Stimulated activated naive CD8-positive, alpha-beta T cell treated with anti-CD3 and anti-CD28 coated beads, Interleukin-15, Interleukin-2, amounts not matched to agents 100 ng/mL and 50 ng/mL, for 24 hours (primary cell): ENCODE measurements around the gene TPO.

Experiments used
- H3K27ac Mint-ChIP-seq: one replicate; pipeline ENCODE4 v1.8.0; 2021; ENCODE audit warnings: mild to moderate bottlenecking, mixed read lengths
- H3K27me3 Mint-ChIP-seq: one replicate; pipeline ENCODE4 v1.8.0; 2021; ENCODE audit warnings: mixed read lengths
- H3K36me3 Mint-ChIP-seq: one replicate; pipeline ENCODE4 v1.8.0; 2021; ENCODE audit warnings: low read depth, mixed read lengths
- H3K4me1 Mint-ChIP-seq: one replicate; pipeline ENCODE4 v1.8.0; 2021; ENCODE audit warnings: low read depth, mixed read lengths
- H3K4me3 Mint-ChIP-seq: one replicate; pipeline ENCODE4 v1.8.0; 2021; ENCODE audit warnings: mild to moderate bottlenecking, mixed read lengths
- H3K9me3 Mint-ChIP-seq: one replicate; pipeline ENCODE4 v1.8.0; 2021; ENCODE audit warnings: mixed read lengths

TPO gene

GRCh38 chr2:1421731-1422130 lies 8.5 kb downstream of the TPO start:
- Mint-ChIP-seq H3K4me1 (no peaks in the 10 kb centered on the region), H3K36me3 (no peaks in the 10 kb centered on the region), H3K27ac (no peak overlapping the region), H3K4me3 (no peak overlapping the region), H3K9me3 (no peaks in the 10 kb centered on the region), H3K27me3 (no peaks in the 10 kb centered on the region)

DNA sequence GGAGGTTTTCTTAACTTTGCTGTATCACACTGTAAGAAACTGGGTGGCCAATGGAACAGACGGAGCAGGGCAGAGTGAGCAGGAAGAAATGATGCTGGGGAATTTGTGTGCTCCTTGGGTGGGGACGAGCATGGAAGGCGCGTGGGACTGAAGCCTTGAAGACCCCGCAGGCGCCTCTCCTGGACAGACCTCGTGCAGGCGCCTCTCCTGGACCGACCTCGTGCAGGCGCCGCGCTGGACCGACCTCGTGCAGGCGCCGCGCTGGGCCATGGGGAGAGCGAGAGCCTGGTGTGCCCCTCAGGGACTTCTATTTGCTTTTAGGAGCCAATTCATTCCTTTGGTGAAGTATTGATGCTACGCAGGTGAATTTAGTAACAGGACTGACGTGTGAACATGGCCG lies 8.9 kb downstream of the TPO start:
- Mint-ChIP-seq H3K9me3 (no peaks in the 10 kb centered on the region), H3K36me3 (no peaks in the 10 kb centered on the region), H3K4me3 (no peak overlapping the region), H3K27ac (no peak overlapping the region), H3K27me3 (no peaks in the 10 kb centered on the region), H3K4me1 (no peaks in the 10 kb centered on the region)

DNA sequence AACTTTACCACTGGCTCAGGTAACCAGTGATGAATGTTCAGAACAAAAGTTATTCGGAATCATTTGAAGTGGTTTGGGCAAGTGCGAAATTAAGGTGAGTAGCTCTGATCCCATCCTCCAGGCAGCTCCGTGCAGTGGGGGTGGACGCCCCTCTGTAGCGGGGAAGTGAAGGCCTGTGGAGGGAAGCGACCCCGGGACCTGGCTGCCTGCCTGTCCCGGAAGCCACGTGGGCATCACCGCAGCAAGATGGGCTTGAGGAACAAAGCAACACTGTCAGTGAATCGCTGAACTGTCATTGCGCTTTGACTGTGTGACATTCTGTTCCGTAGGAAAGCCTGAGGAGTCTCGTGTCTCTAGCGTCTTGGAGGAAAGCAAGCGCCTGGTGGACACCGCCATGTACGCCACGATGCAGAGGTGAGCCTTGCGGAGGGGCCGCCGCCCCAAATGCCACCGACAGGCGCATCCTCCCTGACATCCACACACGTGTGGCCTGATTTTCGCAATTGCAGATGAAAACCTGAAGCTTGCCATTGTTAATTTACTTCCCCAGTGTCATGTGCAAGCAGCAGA lies 9.5 kb downstream of the TPO start:
- Mint-ChIP-seq H3K36me3 (no peaks in the 10 kb centered on the region), H3K9me3 (no peaks in the 10 kb centered on the region), H3K4me1 (no peaks in the 10 kb centered on the region), H3K27ac (no peak overlapping the region), H3K27me3 (no peaks in the 10 kb centered on the region), H3K4me3 (no peak overlapping the region)

- H3K4me3 Mint-ChIP-seq: no peak overlapping the region
- H3K27ac Mint-ChIP-seq: no peak overlapping the region
- H3K27me3 Mint-ChIP-seq: no peaks in the 10 kb centered on the region
- H3K9me3 Mint-ChIP-seq: no peaks in the 10 kb centered on the region
- no peaks in the 10 kb centered on the region for H3K4me1 Mint-ChIP-seq
- H3K36me3 Mint-ChIP-seq: no peaks in the 10 kb centered on the region
Measured at GRCh38 chr2:1427086-1427485, 13.8 kb downstream of the TPO start.

GRCh38 chr2:1429895-1430294 lies 16.6 kb downstream of the TPO start:
- Mint-ChIP-seq H3K9me3 (no peaks in the 10 kb centered on the region), H3K4me3 (no peak overlapping the region), H3K4me1 (no peaks in the 10 kb centered on the region), H3K27me3 (no peaks in the 10 kb centered on the region), H3K27ac (no peak overlapping the region), H3K36me3 (no peaks in the 10 kb centered on the region)

- no peaks in the 10 kb centered on the region for H3K36me3 Mint-ChIP-seq
- H3K27me3 Mint-ChIP-seq: no peaks in the 10 kb centered on the region
- no peaks in the 10 kb centered on the region for H3K9me3 Mint-ChIP-seq
- no peaks in the 10 kb centered on the region for H3K4me1 Mint-ChIP-seq
- no peak overlapping the region for H3K27ac Mint-ChIP-seq
- H3K4me3 Mint-ChIP-seq: no peak overlapping the region
Measured at GRCh38 chr2:1430491-1430890, 17.2 kb downstream of the TPO start.

- H3K4me1 Mint-ChIP-seq: no peaks in the 10 kb centered on the region
- H3K9me3 Mint-ChIP-seq: no peaks in the 10 kb centered on the region
- H3K27ac Mint-ChIP-seq: no peak overlapping the region
- no peak overlapping the region for H3K4me3 Mint-ChIP-seq
- no peaks in the 10 kb centered on the region for H3K36me3 Mint-ChIP-seq
- H3K27me3 Mint-ChIP-seq: no peaks in the 10 kb centered on the region
Measured at GRCh38 chr2:1431886-1432400, 18.7 kb downstream of the TPO start.

DNA sequence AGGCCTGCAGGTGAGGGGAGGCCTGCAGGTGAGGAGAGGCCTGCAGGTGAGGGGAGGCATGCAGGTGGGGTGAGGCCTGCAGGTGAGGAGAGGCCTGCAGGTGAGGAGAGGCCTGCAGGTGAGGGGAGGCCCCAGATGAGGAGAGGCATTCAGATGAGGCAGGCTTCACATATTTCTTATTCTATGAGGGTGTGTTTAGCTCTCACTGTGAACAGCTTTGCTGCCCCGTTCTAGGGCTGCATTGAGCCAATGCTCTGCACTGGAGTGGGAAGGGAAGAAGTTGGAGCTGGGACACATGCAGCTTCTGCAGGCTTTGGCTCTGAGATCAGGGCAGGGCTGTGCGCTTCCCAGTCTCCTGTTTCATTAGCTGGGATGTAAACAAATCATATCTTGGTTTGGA lies 19.5 kb downstream of the TPO start:
- H3K27ac Mint-ChIP-seq: no peak overlapping the region
- no peaks in the 10 kb centered on the region for H3K36me3 Mint-ChIP-seq
- no peaks in the 10 kb centered on the region for H3K27me3 Mint-ChIP-seq
- no peak overlapping the region for H3K4me3 Mint-ChIP-seq
- H3K9me3 Mint-ChIP-seq: no peaks in the 10 kb centered on the region
- no peaks in the 10 kb centered on the region for H3K4me1 Mint-ChIP-seq

DNA sequence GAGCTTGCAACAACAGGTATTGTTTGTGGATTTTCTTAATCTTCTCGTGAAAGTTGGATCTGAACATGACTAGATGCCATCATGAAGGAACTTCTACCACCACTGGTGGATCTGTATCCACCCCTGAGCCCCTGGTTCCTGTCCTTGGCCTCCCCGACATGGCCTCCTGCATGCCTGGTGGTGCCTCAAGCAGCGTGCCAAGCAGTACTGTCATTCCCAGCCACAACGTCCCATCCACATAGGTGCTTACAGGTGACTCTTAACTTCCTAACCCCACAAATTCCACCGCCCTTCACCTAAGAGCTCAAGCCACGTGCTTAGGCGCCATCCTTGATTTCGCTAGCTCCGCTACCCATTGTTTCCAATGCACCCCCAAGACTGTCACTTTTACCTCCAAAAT lies 23.1 kb downstream of the TPO start:
- Mint-ChIP-seq H3K4me1 (no peaks in the 10 kb centered on the region), H3K9me3 (no peaks in the 10 kb centered on the region), H3K36me3 (no peaks in the 10 kb centered on the region), H3K27ac (no peak overlapping the region), H3K27me3 (no peaks in the 10 kb centered on the region), H3K4me3 (no peak overlapping the region)

DNA sequence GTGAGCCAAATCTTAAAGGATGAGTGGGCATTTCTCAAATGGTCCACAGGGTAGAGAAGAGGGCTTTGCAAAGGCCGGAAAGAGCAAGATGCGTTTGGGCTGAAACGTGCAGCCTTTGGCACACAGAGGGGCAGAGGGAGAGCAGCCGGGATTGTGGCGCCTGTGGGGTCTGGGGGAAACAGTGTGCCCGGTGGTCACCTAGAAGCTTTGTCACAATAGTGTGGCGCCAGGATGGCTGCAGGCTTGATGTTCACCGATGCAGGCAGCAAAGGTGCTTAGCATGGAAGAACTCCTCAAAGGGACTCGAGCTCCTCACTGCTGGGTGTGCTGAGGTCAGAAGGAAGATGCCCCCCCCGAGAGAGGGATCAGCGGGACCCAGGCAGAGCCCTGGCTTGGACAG lies 23.8 kb downstream of the TPO start:
- Mint-ChIP-seq H3K36me3 (no peaks in the 10 kb centered on the region), H3K27me3 (no peaks in the 10 kb centered on the region), H3K9me3 (no peaks in the 10 kb centered on the region), H3K4me1 (no peaks in the 10 kb centered on the region), H3K4me3 (no peak overlapping the region), H3K27ac (no peak overlapping the region)

DNA sequence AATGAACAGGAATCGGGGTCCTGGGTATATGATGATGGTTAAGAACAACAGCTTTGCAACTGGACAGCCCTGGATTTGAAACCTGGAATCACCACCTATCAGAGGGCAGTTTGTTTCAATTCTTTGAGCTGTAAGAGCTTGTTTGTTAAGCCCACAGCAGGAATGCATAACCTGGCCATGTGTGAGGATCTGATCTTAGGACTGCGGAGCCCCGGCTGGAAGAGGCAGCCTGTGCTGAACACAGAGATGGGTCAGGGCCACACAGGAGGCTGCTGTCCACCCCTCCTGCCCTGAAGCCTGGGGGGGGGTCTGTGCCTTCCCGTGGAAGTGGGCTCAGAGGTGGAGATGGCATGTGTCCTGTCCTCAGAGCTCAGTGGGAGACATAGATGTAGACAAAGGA lies 24.3 kb downstream of the TPO start:
- Mint-ChIP-seq H3K27me3 (no peaks in the 10 kb centered on the region), H3K36me3 (no peaks in the 10 kb centered on the region), H3K4me3 (no peak overlapping the region), H3K4me1 (no peaks in the 10 kb centered on the region), H3K27ac (no peak overlapping the region), H3K9me3 (no peaks in the 10 kb centered on the region)

DNA sequence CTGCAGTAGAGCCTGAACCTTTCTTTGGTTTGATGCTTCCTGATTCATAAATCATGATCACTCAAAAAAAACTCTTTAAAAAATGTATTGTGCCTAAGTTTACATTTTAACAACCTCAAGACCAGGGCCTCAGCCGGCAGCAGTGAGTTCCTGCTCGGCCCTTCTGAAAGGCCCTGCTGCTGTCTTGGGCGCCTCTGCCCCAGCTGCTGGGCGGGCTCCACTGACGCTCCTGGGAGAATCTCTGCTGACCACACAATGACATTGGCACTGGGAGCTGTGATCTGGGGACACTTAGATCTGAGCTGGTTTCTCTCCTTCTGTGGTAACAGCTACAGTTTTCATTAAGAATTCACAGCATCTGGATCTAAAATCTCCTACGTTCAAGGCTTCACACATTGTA lies 25.7 kb downstream of the TPO start:
- H3K4me3 Mint-ChIP-seq: no peak overlapping the region
- H3K9me3 Mint-ChIP-seq: no peaks in the 10 kb centered on the region
- H3K4me1 Mint-ChIP-seq: no peaks in the 10 kb centered on the region
- H3K27ac Mint-ChIP-seq: no peak overlapping the region
- H3K27me3 Mint-ChIP-seq: no peaks in the 10 kb centered on the region
- no peaks in the 10 kb centered on the region for H3K36me3 Mint-ChIP-seq

DNA sequence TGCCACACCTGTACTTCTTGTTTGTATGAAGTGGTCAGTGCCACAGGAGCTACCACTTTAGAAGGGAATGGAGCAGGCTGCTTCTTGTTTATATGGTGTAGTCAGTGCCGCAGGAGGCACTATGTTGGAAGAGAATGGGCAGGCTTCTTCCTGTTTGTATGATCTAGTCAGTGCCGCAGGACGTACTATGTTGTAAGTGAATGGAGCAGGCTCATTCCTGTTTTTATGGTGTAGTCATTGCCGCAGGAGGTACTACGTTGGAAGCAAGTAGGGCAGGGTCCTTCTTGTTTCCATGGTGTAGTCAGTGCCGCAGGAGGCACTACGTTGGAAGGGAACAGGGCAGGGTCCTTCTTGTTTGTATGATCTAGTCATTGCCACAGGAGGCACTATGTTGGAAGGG lies 27.3 kb downstream of the TPO start:
- no peaks in the 10 kb centered on the region for H3K36me3 Mint-ChIP-seq
- H3K27ac Mint-ChIP-seq: no peak overlapping the region
- H3K4me1 Mint-ChIP-seq: no peaks in the 10 kb centered on the region
- H3K4me3 Mint-ChIP-seq: no peak overlapping the region
- H3K9me3 Mint-ChIP-seq: no peaks in the 10 kb centered on the region
- no peaks in the 10 kb centered on the region for H3K27me3 Mint-ChIP-seq

DNA sequence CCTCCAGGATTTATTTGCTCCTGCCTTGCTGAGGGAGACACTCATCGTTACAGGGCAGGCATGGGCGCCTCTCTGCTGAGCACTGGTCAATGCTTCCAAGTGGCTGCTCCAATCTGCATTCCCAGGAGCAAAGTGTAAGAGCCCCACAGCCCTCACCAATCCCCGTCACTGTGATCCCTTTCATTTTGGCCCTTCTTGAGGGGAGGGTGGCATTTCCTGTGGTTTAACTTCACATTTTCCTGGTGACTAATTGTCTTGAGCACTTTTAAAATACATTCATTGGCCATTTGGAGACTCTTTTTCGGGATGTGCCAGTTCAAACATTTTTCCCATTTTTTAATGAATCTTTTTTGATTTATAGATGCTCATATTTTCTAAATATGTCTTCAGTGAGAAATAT lies 33.0 kb downstream of the TPO start:
- no peaks in the 10 kb centered on the region for H3K4me1 Mint-ChIP-seq
- H3K27me3 Mint-ChIP-seq: peaks cover 18% of the 10 kb centered on the region
- H3K27ac Mint-ChIP-seq: no peak overlapping the region
- H3K4me3 Mint-ChIP-seq: no peak overlapping the region
- no peaks in the 10 kb centered on the region for H3K9me3 Mint-ChIP-seq
- H3K36me3 Mint-ChIP-seq: no peaks in the 10 kb centered on the region

- Mint-ChIP-seq H3K4me1 (no peaks in the 10 kb centered on the region), H3K4me3 (no peak overlapping the region), H3K27me3 (peaks cover 18% of the 10 kb centered on the region), H3K27ac (no peak overlapping the region), H3K36me3 (no peaks in the 10 kb centered on the region), H3K9me3 (no peaks in the 10 kb centered on the region)
Measured at GRCh38 chr2:1448009-1448408, 34.7 kb downstream of the TPO start.

- Mint-ChIP-seq H3K27me3 (peaks cover 18% of the 10 kb centered on the region), H3K27ac (no peak overlapping the region), H3K4me1 (no peaks in the 10 kb centered on the region), H3K4me3 (no peak overlapping the region), H3K9me3 (no peaks in the 10 kb centered on the region), H3K36me3 (no peaks in the 10 kb centered on the region)
Measured at GRCh38 chr2:1450915-1451314, 37.7 kb downstream of the TPO start.
